ENCODE results near the gene NIT1. TPM values are rescaled to one million over a fixed set of nuclear protein-coding genes. Genes with fewer than 3 reads are reported as not detected.

The NIT1 gene
- total RNA-seq, 1 experiment from 2014 or later, result 39.6 TPM

GRCh38 chr1:161153682-161154337, 35.9 kb downstream of the NIT1 start, which contains the start of gene UFC1:
TSS of gene UFC1 (plus strand) at chr1:161153978. CDS start at chr1:161153998, 20 bp downstream.
- Histone ChIP-seq H3K4me2 (ENCODE audit: insufficient read depth, insufficient read length, low read length) (peak within 1 kb of the TSS; percentile 69), H2BK12ac (ENCODE audit: insufficient read length, low read depth, low read length) (peak within 1 kb of the TSS; percentile 77), H4K5ac (ENCODE audit: insufficient read length, low read depth, low read length) (peak within 1 kb of the TSS; percentile 39), H3K9ac (ENCODE audit: extremely low read depth, insufficient read length, low read length) (peak within 1 kb of the TSS; percentile 98), H3K23ac (ENCODE audit: insufficient read length, low read depth, low read length) (peak within 1 kb of the TSS; percentile 2), H3K14ac (ENCODE audit: insufficient read depth, low read length) (peak within 1 kb of the TSS; percentile 100), H3K56ac (ENCODE audit: insufficient read length, low read depth, low read length) (peak within 1 kb of the TSS; percentile 71), H2AFZ (ENCODE audit: low read length) (peak within 1 kb of the TSS; percentile 99), H3K79me1 (ENCODE audit: insufficient read depth, low read depth, low read length, poor library complexity, severe bottlenecking) (no peaks in the 10 kb centered on the region), H4K91ac (ENCODE audit: insufficient read length, low read depth, low read length) (no peak within 1 kb of the TSS), H2BK5ac (ENCODE audit: insufficient read length, low read length) (peak within 1 kb of the TSS; percentile 66), H3K79me2 (ENCODE audit: insufficient read depth, low read length) (no peaks in the 10 kb centered on the region), H3K9me3 (ENCODE audit: control insufficient read depth, low read depth, low read length) (no peaks in the 10 kb centered on the region), H2BK20ac (ENCODE audit: low read depth, low read length, poor library complexity, severe bottlenecking) (peak within 1 kb of the TSS; percentile 78), H3K23me2 (ENCODE audit: insufficient read length, low read depth, low read length, poor library complexity, severe bottlenecking) (no peaks in the 10 kb centered on the region), H2AK5ac (ENCODE audit: insufficient read length, low read length) (peak within 1 kb of the TSS; percentile 51), H3K4me1 (ENCODE audit: insufficient read depth, low read length) (no peaks in the 10 kb centered on the region), H3K27me3 (ENCODE audit: insufficient read depth, low read length) (no peaks in the 10 kb centered on the region), H4K20me1 (ENCODE audit: control insufficient read depth, insufficient read depth, insufficient read length) (no peaks in the 10 kb centered on the region), H2BK120ac (ENCODE audit: low read depth, low read length, poor library complexity, severe bottlenecking) (peak within 1 kb of the TSS; percentile 95), H4K8ac (replicated peaks; ENCODE audit: insufficient read length, low read depth, low read length) (peak within 1 kb of the TSS; percentile 98), H3K4ac (ENCODE audit: low read depth, low read length) (peak within 1 kb of the TSS; percentile 84; the same call in 1 of the 2 replicates), H3K18ac (ENCODE audit: insufficient read length, low read depth, low read length) (peak within 1 kb of the TSS; percentile 99), H2BK15ac (ENCODE audit: low read depth, low read length) (no peak within 1 kb of the TSS), H3T11ph (ENCODE audit: low read length) (peak within 1 kb of the TSS; percentile 100), H3K27ac (ENCODE audit: insufficient read length, low read depth, low read length) (peak within 1 kb of the TSS; percentile 93)
- no CpG with 5 or more reads among the region's 33 CpGs for WGBS (ENCODE audit: extremely low coverage, insufficient read length, low lambda C conversion rate)
- peak; percentile 85 for DNase-seq
- Mint-ChIP-seq H3K4me3 (peak within 1 kb of the TSS; percentile 99 to 100), H3K27ac (peak within 1 kb of the TSS; percentile 98 to 100 (median 100)), H3K4me1 (peaks cover 15 to 16% of the 10 kb centered on the region in 2 experiments), H3K27me3 (ENCODE audit: low read depth) (no peaks in the 10 kb centered on the region), H3K9me3 (no peaks in the 10 kb centered on the region), H3K36me3 (ENCODE audit: insufficient read depth in 1 of 3, low read depth in 3 of 3) (peaks cover 10 to 20% (median 17%) of the 10 kb centered on the region in 3 experiments; a peak in 6 of 7 replicates)
- no peak for TF ChIP-seq CTCF (conservative IDR thresholded peaks at IDR 0.05)
